Loucy (cell line): Measurements from ENCODE around the gene HIP1.

Source experiments
- H2AFZ ChIP-seq: fragments of 200-600 bp; sonication (generic); 2 replicates; pipeline ENCODE4 v1.6.0; 2016; ENCODE audit warnings: antibody characterized with exemption, mild to moderate bottlenecking, low read length, moderate library complexity
- H3F3A ChIP-seq: fragments of 200-600 bp; 2 replicates; pipeline ENCODE4 v1.6.0; 2016; ENCODE audit warnings: antibody characterized with exemption, low read depth, mild to moderate bottlenecking
- H3K27me3 ChIP-seq: fragments of 200-600 bp; sonication (generic); 2 replicates; pipeline ENCODE4 v1.6.1; 2014; ENCODE audit warnings: low read length, mild to moderate bottlenecking; ENCODE audit not compliant: insufficient read depth, poor library complexity, severe bottlenecking
- H3K36me3 ChIP-seq: fragments of 200-600 bp; sonication (generic); 2 replicates; pipeline ENCODE4 v1.6.1; 2016; ENCODE audit warnings: low read length; ENCODE audit not compliant: insufficient read depth
- H3K4me1 ChIP-seq: fragments of 200-600 bp; sonication (generic); 2 replicates; pipeline ENCODE4 v1.5.1; 2014; ENCODE audit warnings: low read length, mild to moderate bottlenecking; ENCODE audit not compliant: insufficient read depth, poor library complexity, severe bottlenecking
- H3K4me2 ChIP-seq: fragments of 200-600 bp; sonication (generic); 2 replicates; pipeline ENCODE4 v1.6.0; 2014; ENCODE audit warnings: antibody characterized with exemption, low read length, low read depth, mild to moderate bottlenecking; ENCODE audit not compliant: poor library complexity, severe bottlenecking
- H3K4me3 ChIP-seq: fragments of 200-600 bp; sonication (generic); 2 replicates; pipeline ENCODE4 v1.5.1; 2014; ENCODE audit warnings: low read length, mild to moderate bottlenecking, mixed read lengths; ENCODE audit not compliant: poor library complexity, severe bottlenecking
- H3K79me2 ChIP-seq: fragments of 200-600 bp; sonication (generic); 2 replicates; pipeline ENCODE4 v1.6.1; 2014; ENCODE audit warnings: low read length; ENCODE audit not compliant: insufficient read depth
- H3K9ac ChIP-seq: fragments of 200-600 bp; sonication (generic); 2 replicates; pipeline ENCODE4 v1.6.0; 2014; ENCODE audit warnings: mild to moderate bottlenecking, low read depth, low read length, moderate library complexity; ENCODE audit not compliant: poor library complexity, severe bottlenecking
- H3K9me2 ChIP-seq: fragments of 200-600 bp; sonication (generic); replicated peaks from 2 replicates; pipeline ENCODE4 v1.6.1; 2016; ENCODE audit warnings: low read depth, low read length, mixed read lengths
- H3K9me3 ChIP-seq: fragments of 200-600 bp; sonication (generic); 2 replicates; pipeline ENCODE4 v1.6.1; 2014; ENCODE audit warnings: mild to moderate bottlenecking, antibody characterized with exemption, low read length, low read depth; ENCODE audit not compliant: insufficient read depth
- H4K20me1 ChIP-seq: fragments of 200-600 bp; sonication (generic); 2 replicates; pipeline ENCODE4 v1.6.0; 2014; ENCODE audit warnings: antibody characterized with exemption, low read length, mild to moderate bottlenecking; ENCODE audit not compliant: insufficient read depth, poor library complexity, severe bottlenecking
- EZH2phosphoT487 ChIP-seq: fragments of 200-600 bp; IDR thresholded peaks from 2 replicates; pipeline ENCODE4 v1.6.1; 2018; ENCODE audit warnings: antibody characterized with exemption, mild to moderate bottlenecking, moderate library complexity, borderline replicate concordance
- TF ChIP-seq, protein P1 (sequence below): fragments of 200-600 bp; sonication (generic); conservative IDR thresholded peaks from 2 replicates; pipeline ENCODE4 v1.5.1; 2014; ENCODE audit warnings: mild to moderate bottlenecking, antibody characterized with exemption, low read length

HIP1 gene

DNA sequence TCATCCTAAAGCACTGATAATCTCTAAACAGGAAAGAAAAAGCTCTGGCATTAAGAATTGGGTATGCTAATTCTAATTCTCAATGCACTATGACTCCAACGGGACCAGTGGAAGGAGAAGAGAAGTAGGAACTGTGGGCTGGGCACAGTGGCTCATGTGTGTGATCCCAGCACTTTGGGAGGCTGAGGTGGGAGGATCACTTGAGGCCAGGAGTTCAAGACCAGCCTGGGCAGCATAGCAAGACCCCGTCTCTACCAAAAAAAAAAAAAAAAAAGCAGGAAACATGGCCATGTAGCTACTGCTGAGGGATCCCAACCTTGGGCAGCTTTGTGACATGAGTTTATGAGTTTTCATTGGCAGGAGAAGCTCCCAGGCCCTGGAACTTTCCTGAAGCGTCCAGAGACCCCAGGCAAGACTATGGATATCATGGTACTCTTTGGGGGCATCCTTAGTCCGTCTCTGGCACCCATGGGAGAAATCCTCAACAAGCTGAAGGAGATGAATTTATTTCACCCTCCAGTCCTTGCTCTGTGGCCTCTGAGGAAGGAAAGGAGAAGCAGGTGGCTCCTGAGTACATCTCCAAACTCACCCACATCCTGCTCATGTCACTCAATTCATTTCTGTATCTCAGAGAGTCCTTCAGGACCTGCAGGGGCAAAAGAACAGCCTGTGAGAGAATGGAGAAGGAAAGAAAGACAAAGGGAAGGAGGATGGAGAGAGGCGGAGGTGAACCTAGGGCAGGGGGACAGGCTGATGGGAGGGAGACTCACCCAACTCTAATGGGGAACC lies 147.1 kb downstream of the HIP1 start:
- H3K79me2 ChIP-seq: no peaks in the 10 kb centered on the region
- peaks cover under 1% of the 10 kb centered on the region for H3K4me1 ChIP-seq
- TF ChIP-seq, protein P1, sequence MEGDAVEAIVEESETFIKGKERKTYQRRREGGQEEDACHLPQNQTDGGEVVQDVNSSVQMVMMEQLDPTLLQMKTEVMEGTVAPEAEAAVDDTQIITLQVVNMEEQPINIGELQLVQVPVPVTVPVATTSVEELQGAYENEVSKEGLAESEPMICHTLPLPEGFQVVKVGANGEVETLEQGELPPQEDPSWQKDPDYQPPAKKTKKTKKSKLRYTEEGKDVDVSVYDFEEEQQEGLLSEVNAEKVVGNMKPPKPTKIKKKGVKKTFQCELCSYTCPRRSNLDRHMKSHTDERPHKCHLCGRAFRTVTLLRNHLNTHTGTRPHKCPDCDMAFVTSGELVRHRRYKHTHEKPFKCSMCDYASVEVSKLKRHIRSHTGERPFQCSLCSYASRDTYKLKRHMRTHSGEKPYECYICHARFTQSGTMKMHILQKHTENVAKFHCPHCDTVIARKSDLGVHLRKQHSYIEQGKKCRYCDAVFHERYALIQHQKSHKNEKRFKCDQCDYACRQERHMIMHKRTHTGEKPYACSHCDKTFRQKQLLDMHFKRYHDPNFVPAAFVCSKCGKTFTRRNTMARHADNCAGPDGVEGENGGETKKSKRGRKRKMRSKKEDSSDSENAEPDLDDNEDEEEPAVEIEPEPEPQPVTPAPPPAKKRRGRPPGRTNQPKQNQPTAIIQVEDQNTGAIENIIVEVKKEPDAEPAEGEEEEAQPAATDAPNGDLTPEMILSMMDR: no peak
- TF ChIP-seq EZH2phosphoT487: no peak
- no peaks in the 10 kb centered on the region for H3K27me3 ChIP-seq
- no peaks in the 10 kb centered on the region for H3K36me3 ChIP-seq
- H3K4me3 ChIP-seq: no peak overlapping the region
- H3K9me2 ChIP-seq: no peaks in the 10 kb centered on the region
- H3K4me2 ChIP-seq: no peak overlapping the region
- H3F3A ChIP-seq: no peaks in the 10 kb centered on the region
- H3K9ac ChIP-seq: no peak overlapping the region
- no peaks in the 10 kb centered on the region for H3K9me3 ChIP-seq
- H4K20me1 ChIP-seq: no peaks in the 10 kb centered on the region
- no peak overlapping the region for H2AFZ ChIP-seq

DNA sequence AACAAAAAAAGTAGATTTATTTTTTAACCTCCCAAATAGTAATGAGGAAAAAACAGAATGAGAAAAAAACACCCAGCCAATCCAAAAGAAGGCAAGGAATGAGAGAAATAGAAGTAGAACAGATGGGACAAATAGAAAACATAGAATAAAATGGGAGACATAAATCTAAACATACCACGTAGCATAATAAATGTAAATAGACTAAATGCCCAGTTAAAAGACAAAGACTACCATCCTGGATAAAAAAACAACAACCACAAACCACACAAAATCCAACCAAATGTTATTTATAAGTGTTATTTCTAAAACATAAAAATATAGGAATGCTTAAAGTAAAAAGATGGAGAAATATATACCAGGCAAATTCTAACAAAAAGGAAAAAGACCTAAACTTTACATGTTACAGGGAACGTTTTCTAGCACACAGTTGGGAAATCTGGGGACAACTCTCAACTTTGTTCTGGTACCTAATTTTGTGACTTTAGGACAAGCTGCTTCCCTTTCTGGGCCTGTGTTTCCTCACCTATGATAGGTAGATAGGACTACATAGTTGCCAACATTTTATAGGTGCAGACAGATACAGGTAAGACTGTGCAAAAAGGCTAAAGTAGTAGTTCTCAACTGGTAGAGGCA lies 148.3 kb downstream of the HIP1 start:
- TF ChIP-seq EZH2phosphoT487: no peak
- TF ChIP-seq, protein P1: no peak
- H3K4me3 ChIP-seq: no peak overlapping the region
- H3K79me2 ChIP-seq: no peaks in the 10 kb centered on the region
- H3K27me3 ChIP-seq: no peaks in the 10 kb centered on the region
- no peaks in the 10 kb centered on the region for H3F3A ChIP-seq
- no peaks in the 10 kb centered on the region for H3K36me3 ChIP-seq
- H2AFZ ChIP-seq: no peak overlapping the region
- H3K4me1 ChIP-seq: no peaks in the 10 kb centered on the region
- no peaks in the 10 kb centered on the region for H3K9me3 ChIP-seq
- no peaks in the 10 kb centered on the region for H4K20me1 ChIP-seq
- H3K9me2 ChIP-seq: no peaks in the 10 kb centered on the region
- H3K4me2 ChIP-seq: no peak overlapping the region
- H3K9ac ChIP-seq: no peak overlapping the region

DNA sequence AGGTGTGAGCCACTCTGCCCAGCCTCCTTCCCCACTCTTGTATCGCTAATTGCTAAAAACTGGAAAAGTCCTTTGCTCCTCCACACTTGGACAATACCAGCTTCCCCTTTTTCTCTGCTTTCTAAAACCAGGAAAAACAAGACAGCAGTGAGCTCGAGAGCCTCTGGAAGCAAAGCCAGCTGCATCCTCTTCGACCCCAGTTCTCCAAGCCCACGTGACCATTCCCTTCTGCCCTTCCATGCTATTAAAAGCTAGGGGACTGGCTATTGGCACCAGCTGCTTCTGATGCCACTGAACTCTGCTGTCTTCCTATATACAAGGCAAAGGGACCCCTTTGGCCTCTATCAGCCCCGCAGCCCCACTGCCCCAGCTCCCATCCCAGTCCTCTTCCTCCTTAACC lies 154.4 kb downstream of the HIP1 start:
- Histone ChIP-seq H3K4me1 (no peaks in the 10 kb centered on the region), H3K4me2 (no peak overlapping the region), H3K36me3 (no peaks in the 10 kb centered on the region), H3F3A (no peaks in the 10 kb centered on the region), H2AFZ (no peak overlapping the region), H3K4me3 (no peak overlapping the region), H4K20me1 (no peaks in the 10 kb centered on the region), H3K27me3 (no peaks in the 10 kb centered on the region), H3K9ac (no peak overlapping the region), H3K9me3 (no peaks in the 10 kb centered on the region), H3K79me2 (no peaks in the 10 kb centered on the region), H3K9me2 (no peaks in the 10 kb centered on the region)
- TF ChIP-seq, protein P1: no peak
- TF ChIP-seq EZH2phosphoT487: no peak
